ENCODE results near the gene COL12A1. TPM values are rescaled to one million over a fixed set of nuclear protein-coding genes. Genes with fewer than 3 reads are reported as not detected.

Gene COL12A1
- total RNA-seq, 1 experiment from 2014 or later, result 9.0 TPM

DNA sequence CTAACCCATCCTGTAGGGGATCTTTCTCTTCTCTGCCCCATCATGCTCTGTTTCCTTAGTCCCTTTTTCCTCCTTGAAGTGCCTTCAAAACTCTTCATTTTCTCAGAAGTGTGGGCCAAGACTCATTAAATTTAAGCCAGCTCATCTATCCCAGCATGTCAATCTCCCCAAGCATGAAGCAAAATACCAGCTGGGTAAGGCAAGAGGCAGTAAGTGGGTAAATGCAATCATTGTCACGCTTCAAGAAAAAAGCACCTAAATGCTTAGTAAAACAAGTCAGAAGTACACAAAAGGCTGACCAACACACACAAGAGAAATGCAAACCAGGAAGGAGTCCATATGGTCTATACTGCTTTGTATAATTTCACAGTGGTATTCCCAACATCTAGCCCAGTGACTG is 61.5 kb downstream of the COL12A1 start:
- DNase-seq (ENCODE audit: low spot score), result no peak

DNA sequence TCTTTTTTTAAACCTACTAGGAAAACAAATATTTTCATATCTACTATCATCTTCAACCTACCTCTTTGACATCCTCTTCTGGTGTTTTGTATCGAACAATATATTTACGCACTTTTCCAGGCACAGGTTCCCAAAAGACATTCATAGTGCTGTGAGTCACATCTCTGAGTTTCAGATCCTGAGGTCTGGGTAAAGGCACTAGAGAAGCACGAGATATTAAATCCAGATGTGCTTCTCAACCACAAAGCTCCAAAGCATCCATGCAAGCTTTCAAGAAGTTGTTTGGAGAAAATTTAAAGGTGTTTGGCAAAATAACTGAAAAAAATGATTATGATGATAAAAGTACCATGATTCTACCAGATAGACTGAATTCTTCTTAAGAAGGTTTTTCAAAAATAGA is 62.7 kb downstream of the COL12A1 start:
- DNase-seq (ENCODE audit: low spot score), result no peak

DNA sequence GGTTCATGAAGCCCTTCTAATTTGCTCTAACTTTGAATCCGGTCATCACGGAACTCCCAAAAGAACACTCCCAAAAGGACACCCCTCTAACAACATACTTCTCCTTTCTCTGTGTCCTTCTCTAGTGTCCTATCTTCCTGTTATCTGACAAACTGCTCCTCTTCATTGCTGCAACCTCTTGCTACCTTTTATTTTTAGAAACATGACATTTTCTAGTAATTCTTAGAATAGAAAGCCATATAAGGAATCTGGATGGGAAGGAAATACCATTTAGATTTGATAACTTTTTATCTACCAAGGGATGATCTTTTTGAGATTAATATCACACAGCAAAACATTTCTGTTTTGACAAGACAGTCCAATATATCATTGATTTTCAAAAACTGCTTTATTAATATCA is 63.1 kb downstream of the COL12A1 start:
- DNase-seq (ENCODE audit: low spot score), result no peak

GRCh38 chr6:75135876-75136275 is 70.0 kb downstream of the COL12A1 start:
- DNase-seq (ENCODE audit: low spot score), result no peak

DNA sequence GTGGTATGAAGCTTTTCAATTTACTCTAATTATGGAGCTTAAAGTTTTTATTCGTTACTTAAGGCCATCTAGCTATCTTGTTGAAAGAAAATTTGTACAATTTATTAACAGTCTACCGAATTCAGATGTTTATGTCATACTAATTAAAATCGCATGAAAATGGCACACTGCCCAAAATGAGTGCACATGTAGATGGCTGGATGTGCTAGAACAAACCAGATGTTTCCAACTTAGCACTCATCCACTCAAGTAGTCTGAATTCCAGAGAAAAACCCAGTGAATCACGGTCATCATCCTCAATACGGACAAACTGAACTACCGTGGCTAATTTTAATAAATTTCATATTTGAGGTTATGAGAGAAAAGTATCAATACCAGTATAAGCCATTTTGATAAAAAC is 70.4 kb downstream of the COL12A1 start:
- DNase-seq (ENCODE audit: low spot score), result no peak

GRCh38 chr6:75130784-75131183 is 75.1 kb downstream of the COL12A1 start:
- DNase-seq (ENCODE audit: low spot score), result peak; percentile 9

DNA sequence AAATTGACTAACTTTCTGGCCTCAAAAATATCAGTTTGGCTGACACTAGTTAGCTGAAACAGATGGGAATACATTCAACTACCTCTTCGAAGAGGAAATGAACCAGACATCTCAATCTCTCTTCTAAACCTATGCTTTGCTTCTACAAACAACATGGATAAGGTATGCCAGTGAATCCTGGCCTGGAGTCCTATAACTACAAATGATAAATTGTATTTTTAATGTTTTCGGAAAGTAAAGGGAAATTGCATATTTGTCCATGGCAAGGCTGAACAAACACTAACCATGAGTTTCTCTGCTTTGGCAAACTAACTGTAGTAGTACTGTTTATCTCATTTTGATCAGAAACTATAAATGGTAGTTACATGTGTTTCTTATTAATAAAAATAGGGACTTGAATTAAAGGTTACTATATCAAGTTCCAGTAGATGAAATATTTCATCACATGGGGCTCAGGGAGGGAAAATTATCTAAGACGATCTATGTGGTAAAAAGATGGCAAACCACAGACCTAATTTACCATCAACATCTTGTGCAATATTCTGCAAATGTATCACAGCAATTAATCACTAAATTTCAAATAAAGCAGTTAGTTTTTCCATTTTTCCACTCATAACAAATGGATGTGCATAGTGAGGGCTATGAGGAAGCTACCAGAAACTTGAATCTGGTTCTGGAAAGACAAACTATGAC is 76.8 kb downstream of the COL12A1 start:
- DNase-seq (ENCODE audit: low spot score), result no peak

GRCh38 chr6:75126518-75126917 is 79.3 kb downstream of the COL12A1 start:
- no peak for DNase-seq (ENCODE audit: low spot score)

- no peak for DNase-seq (ENCODE audit: low spot score)
These were observed 80.9 kb downstream of the COL12A1 start for GRCh38 chr6:75124983-75125382.

GRCh38 chr6:75124085-75124484 is 81.8 kb downstream of the COL12A1 start:
- DNase-seq (ENCODE audit: low spot score), result no peak

DNA sequence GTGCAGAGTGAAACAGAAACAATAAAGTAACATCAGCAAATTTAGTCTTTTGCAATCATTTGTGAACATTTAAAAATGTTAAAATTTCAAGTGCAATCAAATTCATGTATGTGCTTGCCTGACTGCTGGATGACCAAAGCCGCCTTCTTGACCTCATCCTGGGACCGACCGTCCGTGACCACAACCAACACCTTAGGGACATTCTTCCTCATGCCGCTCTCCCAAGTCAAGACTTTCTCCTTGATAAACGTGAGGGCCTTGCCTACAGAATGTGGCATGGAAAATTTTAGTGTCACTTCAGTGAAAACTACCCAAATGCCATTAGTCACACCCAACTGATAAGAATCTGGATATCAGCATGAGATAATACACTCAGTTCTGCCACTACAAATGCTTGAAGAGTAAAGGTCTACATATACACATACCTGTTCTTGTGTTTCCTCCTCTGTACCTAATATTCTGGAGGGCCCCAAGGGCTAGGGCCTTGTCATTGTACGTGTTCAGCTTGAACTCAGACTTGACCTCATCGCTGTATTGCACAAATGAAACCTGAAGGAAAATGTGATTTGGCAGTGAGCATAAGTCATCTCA is 86.8 kb downstream of the COL12A1 start:
- DNase-seq (ENCODE audit: low spot score), result no peak

GRCh38 chr6:75117701-75118100 is 88.2 kb downstream of the COL12A1 start:
- DNase-seq (ENCODE audit: low spot score), result no peak

DNA sequence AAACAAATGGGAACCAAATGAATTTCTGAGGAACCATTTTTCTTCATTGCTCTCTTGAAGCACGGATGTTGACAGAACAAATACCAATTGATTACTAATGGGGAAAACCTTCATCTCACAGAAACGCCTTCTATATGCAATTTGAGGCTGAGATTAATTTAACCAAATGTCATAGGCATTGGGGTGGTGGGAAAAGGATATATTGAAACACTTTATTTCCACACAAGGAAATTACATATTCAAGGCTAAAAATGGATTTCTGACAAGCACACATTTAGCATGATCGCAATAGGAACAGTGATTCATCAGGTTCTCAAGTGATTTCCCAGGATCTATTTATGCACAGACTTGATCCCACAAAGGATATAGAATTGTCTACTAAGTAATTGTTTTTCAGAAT is 88.9 kb downstream of the COL12A1 start:
- DNase-seq (ENCODE audit: low spot score), result no peak

DNA sequence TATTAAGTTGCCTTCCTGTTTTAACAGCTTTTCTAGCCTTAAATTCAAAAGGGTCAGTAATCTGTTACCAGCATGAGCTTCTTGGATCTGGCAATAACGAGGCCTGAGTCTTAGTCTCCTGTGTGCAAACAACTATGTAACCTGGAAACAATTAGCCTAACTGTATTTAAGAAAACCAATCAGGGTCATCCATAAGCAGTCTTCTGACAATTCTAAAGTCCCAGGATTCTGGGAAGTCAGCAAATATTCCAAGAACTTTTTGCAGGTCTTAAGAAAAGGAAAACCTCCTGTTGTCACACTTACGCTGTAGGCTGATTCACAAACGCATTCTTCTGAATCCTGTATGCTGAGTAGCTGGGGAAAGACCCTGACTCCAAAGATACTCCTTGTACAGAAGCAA is 90.4 kb downstream of the COL12A1 start:
- DNase-seq (ENCODE audit: low spot score), result no peak

DNA sequence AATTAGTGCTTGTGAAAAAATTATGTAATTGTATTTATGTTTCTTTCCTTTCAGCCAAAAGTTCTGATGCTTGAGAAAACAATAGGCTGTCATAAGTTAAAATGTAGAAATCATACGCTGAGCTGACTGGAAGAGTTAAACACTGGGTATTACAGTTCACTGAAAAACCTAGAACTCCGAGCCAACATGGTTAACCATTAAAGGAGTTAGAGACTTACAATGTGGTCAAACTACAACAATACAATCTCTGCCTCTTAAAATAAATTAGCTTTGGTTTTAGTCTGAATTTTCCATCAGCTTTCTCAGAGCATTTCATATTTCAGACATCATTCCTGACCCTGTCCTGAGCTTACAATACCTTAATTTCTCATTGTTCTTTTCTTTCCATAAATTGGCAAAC is 91.0 kb downstream of the COL12A1 start:
- no peak for DNase-seq (ENCODE audit: low spot score)

GRCh38 chr6:75114195-75114594 is 91.7 kb downstream of the COL12A1 start:
- no peak for DNase-seq (ENCODE audit: low spot score)

GRCh38 chr6:75113446-75113845 is 92.4 kb downstream of the COL12A1 start:
- DNase-seq (ENCODE audit: low spot score), result no peak

- no peak for DNase-seq (ENCODE audit: low spot score)
These were observed 96.1 kb downstream of the COL12A1 start for GRCh38 chr6:75109765-75110164.

- DNase-seq (ENCODE audit: low spot score), result no peak
These were observed 96.8 kb downstream of the COL12A1 start for GRCh38 chr6:75109022-75109421.

DNA sequence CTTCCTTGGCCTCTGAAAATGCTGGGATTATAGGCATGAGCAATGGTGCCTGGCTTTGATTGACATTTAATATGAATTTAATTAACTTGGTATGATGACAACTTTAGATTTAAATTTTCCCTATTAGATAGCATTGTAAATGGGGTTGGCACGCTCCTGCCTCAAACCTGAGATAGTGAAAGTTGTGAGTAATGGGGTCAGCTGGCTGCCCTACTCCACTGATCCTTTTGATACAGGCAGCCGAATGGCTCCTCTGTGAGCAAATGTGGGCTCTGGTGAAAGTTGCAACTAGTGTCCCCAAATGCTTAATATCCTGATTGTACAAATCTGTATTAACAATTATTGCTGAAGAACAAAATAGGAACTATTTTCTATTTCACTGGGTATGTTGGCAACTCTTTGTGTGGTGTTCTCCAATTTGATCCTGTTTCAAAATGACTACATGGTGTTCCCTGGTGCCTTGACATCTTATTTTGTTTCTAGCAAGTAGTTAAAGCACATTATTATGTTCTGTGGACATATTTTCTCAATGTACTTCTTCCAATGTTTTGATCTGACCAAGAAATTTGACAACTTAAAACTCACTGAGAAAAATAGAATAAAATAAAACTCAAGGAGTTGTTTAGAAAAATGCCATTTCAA is 97.4 kb downstream of the COL12A1 start:
- no peak for DNase-seq (ENCODE audit: low spot score)

DNA sequence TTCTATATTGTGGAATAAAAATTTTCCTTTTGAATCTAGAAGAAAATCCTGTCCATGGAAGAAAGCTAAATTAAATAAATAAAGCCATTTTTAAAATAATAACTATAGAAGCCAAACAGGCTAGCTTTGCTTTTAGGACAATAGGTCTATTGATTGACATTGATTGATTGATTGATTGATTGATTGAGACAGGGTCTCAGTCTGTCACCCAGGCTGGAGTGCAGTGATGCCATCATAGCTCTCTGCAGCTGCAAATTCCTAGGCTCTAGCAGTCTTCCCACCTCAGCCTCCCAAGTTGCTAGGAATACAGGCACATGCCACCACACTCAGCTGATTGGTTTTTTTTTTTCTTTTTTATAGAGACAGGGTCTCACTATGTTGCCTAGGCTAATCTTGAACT is 97.9 kb downstream of the COL12A1 start:
- no peak for DNase-seq (ENCODE audit: low spot score)

DNA sequence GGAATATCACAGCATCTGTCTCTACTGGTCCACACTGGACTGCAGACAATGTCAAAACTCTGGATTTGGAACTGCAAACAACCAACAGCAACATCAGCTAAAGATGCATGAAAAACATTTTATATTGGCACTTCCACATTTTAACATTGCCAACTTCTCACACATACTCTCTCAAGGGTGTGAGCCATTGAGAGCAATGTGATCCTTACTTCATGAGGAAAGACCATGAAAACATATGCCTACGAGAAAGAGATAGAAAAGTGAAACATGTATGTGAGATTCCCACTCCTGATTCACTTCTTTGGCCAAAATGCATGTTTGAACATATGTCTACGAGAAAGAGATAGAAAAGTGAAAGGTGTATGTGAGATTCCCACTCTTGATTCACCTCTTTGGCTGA is 99.4 kb downstream of the COL12A1 start:
- no peak for DNase-seq (ENCODE audit: low spot score)

DNA sequence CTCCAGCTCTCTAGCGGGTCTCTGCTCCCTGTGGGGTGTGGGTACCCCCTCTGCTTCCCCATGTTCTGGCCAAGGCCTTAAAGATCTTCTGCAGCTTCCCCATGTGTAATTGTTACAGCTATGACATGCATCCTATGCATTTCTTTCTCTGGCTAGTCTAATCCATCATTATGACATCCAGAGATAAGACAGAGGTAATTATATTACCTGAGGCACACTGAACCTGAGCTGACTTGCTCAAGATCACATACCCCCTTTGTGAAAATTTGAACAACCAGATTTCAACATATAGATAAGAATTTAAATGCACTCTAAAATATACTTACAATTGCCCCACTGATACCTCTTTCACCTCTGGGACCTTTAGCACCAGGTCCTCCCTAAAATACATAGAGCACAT is 102.4 kb downstream of the COL12A1 start:
- DNase-seq (ENCODE audit: low spot score), result no peak
